Stimulated activated CD8-positive, alpha-beta memory T cell treated with anti-CD3 and anti-CD28 coated beads, Interleukin-15, amount 100 ng/mL, for 1 hour (primary cell): ENCODE results near the gene GPC5.

Experiments
- DNase-seq: peaks from one replicate; pipeline ENCODE4 v3.0.0-alpha.2; 2020; ENCODE audit warnings: low read depth

The GPC5 gene

DNA sequence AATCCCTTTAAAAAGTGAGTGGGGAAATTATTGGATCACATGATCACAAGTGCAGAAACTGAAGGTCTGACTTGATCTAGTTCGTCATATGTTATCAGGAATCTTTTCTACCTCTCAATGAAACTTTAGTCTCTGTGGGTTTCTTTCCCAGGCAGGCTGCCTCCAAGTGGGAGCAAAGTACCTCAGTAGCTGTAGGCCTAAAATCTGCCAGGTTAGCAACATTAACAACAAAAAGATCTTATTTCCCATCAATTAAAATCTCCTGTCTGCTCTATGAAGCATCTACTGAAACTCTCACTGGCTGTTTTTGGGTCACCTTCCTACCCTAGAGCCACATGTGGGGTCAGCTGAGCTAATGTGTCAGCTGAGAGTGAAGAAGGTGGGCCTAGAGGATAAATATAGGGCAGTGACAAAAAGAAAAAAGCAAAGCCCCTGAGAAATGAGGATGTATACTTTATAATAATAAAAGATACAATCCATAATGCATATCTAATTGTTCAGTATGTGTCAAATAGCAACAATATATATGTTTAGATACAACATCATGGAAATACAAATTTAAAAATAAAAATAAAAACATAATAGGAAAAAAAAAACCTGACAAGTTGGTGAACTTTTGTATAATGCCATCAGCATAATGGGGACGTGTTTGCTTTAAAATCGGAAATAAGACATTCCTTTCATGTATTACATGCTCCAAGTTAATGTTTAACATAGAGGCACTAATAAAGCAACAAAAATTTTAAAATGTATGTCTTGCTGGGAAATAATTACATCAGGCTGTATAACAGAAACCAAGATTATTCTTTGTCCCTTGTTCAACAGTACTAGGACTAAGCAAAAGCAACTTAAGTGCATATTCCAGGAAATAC, 141.1 kb downstream of the GPC5 start:
- DNase-seq = no peak

DNA sequence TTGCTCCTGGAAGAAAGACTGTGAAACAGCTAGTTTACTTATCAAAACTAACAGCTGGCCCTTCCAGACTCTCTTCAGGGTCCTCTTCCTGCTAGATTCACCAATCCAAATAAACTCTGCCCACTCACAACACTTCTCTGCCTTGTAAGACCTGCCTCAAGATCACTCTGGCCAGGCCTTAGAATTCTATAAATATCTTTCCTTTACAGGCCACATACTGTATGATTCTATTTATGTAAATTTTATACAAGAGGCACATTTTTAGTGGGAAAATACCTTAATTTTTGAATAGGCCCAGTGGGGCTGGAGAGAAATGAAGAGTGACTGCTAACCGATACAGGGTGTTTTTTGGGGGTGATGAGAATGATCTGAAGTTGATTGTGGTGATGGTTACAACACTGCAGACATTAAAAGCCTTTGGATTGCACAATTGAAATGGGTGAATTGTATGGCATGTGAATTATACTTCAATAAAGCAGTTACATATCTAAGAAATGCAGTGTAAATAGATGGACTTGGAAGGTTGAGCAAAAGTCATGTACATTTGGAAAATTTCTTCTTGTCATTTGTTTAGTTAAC, 141.8 kb downstream of the GPC5 start:
- DNase-seq = no peak

GRCh38 chr13:91544723-91545122, 146.3 kb downstream of the GPC5 start:
- no peak for DNase-seq

DNA sequence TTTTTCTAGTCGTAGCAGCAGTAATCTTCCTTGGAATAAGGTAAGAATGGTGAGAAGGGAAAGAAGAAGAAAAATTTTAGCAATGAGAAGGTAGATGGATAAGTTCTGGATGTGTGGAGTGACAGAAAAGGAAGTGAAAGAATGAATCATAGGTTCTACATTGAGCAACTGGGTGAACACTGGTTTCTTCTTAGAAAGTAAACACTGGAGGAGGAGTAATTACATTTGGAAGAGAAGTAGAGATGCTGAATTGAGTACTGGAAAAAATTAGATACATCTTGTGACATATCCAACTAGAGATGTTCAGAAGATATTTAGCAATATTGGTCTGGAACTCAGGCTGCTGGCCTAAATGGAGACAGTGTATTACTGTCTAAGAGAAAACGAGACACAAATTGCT, 148.5 kb downstream of the GPC5 start:
- DNase-seq = no peak

GRCh38 chr13:91553584-91553983, 155.2 kb downstream of the GPC5 start:
- no peak for DNase-seq

GRCh38 chr13:91554101-91554500, 155.7 kb downstream of the GPC5 start:
- no peak for DNase-seq

- DNase-seq = no peak
Observed at GRCh38 chr13:91557328-91558090, 159.1 kb downstream of the GPC5 start.

GRCh38 chr13:91563799-91564198, 165.4 kb downstream of the GPC5 start:
- DNase-seq = no peak

- DNase-seq = no peak
Observed at GRCh38 chr13:91564396-91564795, 166.0 kb downstream of the GPC5 start.

GRCh38 chr13:91565296-91565695, 166.9 kb downstream of the GPC5 start:
- DNase-seq = no peak

DNA sequence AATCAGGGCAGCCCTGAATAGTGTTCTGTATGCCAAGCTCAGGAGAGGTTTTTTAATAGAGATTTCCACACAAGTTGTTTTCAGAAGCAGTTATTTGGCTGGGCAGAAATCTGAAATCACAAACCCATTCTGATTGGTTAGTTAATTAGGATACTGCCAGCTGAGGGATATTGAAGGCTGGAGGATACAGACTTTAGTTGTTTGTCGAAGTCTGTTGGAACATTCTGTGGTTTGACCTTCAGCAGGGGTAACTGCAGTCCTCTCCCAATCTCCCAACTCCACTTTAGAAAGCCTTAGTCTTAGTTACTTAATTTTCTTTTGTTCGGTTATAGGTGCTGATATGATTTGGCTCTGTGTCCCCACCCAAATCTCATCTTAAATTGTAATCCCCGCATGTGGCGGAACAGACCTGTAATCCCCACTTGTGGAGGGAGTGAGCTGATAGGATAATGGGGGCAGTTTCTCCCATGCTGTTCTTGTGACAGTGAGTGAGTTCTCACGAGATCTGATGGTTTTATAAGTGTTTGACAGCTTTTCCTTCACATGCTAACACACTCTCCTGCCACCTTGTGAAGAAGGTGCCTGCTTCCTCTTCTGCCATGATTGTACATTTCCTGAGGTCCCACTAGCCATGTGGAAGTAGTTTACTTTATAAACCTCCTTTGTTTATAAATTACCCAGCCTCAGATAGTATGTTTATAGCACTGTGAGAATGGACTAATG, 169.2 kb downstream of the GPC5 start:
- DNase-seq = no peak

- DNase-seq = no peak
Observed at GRCh38 chr13:91571681-91572080, 173.3 kb downstream of the GPC5 start.

DNA sequence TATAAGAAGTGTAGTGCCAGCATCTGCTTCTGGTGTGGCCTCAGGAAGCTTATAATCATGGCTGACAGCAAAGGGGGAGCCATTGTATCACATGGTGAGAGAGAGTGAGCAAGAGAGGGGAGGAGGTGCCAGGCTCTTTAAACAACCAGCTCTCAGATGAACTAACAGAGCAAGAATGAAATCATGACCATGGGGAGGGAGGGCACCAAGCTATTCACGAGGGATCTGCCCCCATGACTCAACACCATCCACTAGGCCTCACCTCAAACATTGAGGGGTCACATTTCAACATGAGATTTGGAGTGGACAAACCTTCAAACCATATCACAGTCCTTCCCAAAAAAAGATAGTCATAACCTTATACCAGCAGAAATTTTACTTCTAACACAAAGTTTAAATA, 174.0 kb downstream of the GPC5 start:
- no peak for DNase-seq

- no peak for DNase-seq
Observed at GRCh38 chr13:91572944-91573598, 174.7 kb downstream of the GPC5 start.

GRCh38 chr13:91574766-91575165, 176.3 kb downstream of the GPC5 start:
- no peak for DNase-seq

DNA sequence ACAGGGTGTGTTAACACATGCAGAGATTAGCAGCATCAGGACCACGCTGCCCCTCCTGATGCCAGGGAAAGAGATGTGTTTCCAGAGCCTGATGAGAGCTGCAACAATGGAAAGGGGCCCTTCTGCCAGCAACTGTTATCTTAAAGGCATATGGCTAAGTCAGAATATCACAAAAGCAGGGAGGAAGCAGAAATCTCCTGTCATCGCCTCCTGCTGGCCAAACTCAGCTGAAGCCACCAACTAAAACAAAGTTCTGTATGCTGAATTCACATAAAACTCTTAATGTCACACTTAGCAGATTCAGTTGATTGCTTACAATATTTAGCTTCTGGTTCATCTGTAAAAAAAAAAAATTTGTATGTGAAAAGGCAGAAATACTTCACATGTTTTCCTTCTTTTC, 178.2 kb downstream of the GPC5 start:
- no peak for DNase-seq

DNA sequence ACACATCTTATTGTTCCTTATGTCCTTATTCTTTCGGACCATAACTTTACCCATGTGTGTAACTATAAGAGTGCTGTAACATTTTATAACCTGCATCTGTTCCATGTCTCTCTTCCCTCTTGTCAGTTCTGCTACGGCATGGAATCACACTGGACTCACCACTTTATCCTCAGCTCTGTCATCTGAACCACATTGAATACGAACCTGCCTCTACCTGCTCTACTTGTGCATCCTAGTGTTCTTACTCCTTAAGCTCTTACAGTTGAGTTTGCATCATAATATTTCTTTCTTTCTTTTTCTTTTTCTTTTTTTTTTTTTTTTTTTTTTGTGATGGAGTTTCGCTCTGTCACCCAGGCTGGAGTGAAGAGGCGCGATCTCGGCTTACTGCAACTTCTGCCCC, 180.9 kb downstream of the GPC5 start:
- DNase-seq = no peak

DNA sequence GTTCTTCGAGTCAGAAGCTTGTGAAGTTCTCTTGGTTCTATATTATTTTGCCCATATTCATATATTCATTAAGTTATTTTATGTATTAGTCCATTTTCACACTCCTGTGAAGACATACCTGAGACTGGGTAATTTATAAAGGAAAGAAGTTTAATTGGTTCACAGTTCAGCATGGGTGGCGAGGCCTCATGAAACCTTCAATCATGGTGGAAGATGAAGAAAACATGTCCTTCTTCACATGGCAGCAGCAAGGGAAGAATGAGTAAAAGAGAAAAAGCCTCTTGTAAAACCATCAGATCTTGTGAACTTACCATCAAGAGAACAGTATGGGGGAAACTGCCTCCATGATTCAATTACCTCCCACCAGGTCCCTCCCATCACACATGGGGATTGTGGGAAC, 182.3 kb downstream of the GPC5 start:
- no peak for DNase-seq

DNA sequence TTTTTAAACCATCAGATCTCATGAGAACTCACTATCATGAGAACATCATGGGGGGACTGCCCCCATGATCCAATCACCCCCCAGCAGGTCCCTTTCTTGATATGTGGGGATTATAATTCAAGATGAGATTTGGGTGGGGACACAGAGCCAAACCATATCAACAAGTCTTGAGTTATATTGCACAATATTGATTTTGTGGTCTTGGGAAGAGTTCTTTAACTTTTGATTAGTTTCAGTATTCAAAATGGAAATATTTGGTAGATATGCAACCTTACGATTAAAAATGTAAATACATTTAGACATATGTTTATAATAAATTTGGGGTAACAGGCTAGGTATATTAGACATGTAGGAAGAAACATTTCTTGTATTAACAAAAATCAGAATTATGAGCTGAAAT, 188.2 kb downstream of the GPC5 start:
- no peak for DNase-seq

GRCh38 chr13:91588541-91588940, 190.1 kb downstream of the GPC5 start:
- DNase-seq = no peak

DNA sequence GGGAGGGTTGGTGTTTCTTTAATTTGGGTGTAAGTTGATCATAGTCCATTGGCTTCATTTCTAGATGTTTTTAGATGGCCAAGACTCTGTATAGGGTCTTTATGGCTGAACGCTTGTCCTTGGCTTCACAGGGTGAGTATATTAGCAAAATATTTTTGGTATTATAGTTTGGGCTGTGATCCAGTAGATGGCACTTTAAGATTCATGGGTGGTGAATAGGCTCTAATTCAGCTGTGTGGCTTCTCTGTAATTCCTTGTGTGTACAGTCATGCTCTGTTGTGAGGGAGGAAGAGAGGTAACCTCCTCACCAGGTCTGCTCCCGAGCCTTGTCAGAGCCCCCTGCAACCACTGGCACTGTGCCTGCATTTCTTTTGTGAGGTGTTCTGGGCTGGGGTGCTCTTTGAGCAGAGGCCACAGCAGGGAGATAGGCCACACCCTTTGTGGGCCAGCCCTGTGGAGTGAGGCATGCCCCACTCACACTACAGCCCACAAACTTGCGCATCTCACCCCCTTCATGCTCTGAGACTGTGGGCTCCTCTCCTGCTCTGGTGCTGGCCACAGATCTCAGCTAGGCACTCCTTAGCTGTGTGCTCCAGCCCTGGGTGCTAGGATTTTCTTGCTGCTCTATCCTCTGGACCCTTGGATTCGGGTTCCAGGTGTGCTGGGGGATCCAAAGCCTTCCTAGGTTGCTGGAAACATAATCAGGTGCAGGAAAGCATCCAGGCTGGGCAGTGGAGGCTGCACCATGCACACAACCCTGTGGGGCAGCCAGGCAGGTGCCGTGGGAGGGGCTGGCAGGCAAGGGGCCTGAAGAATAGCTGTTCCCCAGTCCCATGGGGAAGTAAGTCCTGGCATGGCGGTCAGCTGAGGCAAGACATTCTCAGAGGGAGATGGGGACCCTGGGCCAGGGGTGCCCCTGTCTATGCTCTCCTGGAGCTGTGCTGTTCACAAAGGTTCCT, 193.9 kb downstream of the GPC5 start:
- no peak for DNase-seq
